GM12801 (cell line): ENCODE results near the gene ZSWIM5.

Experiments
- CTCF ChIP-seq: IDR thresholded peaks from one replicate; pipeline ENCODE4 v1.5.1; 2011; ENCODE audit warnings: control low read depth; ENCODE audit not compliant: insufficient read length; ENCODE audit errors: extremely low read depth

ZSWIM5 gene

DNA sequence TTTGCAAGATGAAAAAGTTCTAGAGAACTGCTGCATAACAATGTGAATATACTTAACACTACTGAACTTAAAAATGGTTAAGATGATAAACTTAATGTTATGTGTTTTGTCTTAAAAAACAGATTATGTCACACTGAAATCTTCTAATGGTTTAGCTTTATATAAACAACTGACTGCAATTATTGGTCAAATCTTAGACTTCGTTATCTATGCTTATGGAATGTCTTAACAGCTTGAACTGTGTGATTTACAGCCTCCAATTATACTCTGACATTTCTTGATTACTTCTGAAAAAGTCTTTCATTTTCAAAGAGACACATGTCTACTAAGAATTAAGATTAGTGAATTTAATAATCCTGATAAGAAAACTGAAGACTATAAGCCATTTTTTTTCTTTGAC, 71.1 kb downstream of the ZSWIM5 start:
- no peak for TF ChIP-seq CTCF

GRCh38 chr1:45134461-45134873, 71.9 kb downstream of the ZSWIM5 start:
- TF ChIP-seq CTCF, result no peak

- TF ChIP-seq CTCF, result no peak
Measured at GRCh38 chr1:45123358-45123757, 83.0 kb downstream of the ZSWIM5 start.

DNA sequence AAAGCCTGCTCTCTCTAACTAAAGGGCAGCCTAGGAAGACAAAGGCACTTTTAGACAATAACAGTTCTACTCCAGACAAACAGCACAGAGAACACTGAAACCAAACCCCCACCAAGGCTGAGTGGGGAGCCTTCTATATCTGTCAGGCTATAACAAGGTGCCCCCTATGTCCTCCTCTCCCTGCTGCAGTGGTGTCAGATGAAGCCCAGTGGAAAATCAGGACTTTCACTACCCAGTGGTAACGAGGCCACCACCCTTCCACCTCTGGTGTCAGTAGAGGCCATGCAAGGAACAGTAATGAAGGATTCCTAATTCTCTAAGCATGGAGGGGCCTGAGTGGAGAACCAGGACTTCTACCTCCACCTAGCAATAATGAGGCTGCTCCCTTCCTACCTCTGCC, 83.7 kb downstream of the ZSWIM5 start:
- no peak for TF ChIP-seq CTCF

- TF ChIP-seq CTCF, result no peak
Measured at GRCh38 chr1:45117766-45118165, 88.6 kb downstream of the ZSWIM5 start.

DNA sequence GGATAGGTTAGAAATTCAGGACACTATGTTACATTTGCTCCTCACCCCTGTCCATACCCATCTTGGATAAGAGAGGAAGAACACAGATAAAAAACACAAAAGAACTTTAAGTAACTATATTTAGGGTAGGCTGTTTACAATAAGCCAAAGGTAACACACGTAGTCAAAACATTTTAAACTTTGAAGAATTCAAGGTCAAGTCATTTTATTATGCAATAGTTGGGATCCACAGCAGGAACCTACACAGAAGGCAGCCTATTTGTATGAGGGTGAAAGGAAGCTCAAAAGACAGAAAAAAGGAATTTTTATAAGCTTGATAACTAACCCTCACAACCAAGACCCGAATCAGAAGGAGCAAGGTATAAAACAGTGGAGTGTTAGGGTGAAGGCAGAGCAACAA, 89.6 kb downstream of the ZSWIM5 start:
- no peak for TF ChIP-seq CTCF

DNA sequence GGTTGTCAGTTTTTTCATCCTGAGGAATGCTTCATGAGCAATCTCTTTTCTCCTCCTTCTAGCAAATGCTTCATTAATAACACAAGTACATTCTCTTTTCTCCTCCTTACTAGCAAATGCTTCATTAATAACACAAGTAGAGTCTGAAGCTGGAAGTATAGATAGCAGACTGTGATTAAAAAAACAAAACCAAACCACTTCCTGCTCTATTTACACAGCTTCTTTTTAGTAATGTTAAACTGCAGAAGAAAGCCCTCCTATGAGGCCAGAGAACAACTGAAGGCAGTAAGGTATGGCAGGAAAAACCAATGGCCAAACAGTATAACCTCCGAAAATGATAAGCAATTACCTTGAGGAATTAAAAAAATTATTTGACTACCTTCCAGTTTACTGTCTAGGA, 90.1 kb downstream of the ZSWIM5 start:
- no peak for TF ChIP-seq CTCF

- TF ChIP-seq CTCF, result no peak
Measured at GRCh38 chr1:45112661-45113060, 93.7 kb downstream of the ZSWIM5 start.
